Liver (tissue), 9 donors: Measurements from ENCODE around the gene ADRA2C. TPM values are rescaled to one million over a fixed set of nuclear protein-coding genes. Genes with fewer than 3 reads are reported as not detected.

ENCODE experiments used
- DNase-seq: peaks from one replicate; pipeline ENCODE4 v3.0.0-alpha.2; 2017; ENCODE audit warnings: low spot score
- H3K27ac ChIP-seq, 2 donors: one replicate each; pipeline ENCODE4 v1.7.0; 2013; ENCODE audit warnings: inconsistent platforms in 2 of 2, low read length in 2 of 2, control low read depth in 1 of 2, low read depth in 1 of 2, mild to moderate bottlenecking in 1 of 2
- H3K27me3 ChIP-seq, 4 donors: one replicate each; pipeline versions ENCODE4 v1.6.1 to v1.7.0; 2013; ENCODE audit warnings: low read length in 3 of 4, inconsistent platforms in 1 of 4, mild to moderate bottlenecking in 1 of 4, moderate library complexity in 1 of 4; ENCODE audit not compliant: control insufficient read depth in 4 of 4, insufficient read depth in 4 of 4
- H3K36me3 ChIP-seq, 4 donors: one replicate each; pipeline versions ENCODE4 v1.6.1 to v1.7.0; 2013; ENCODE audit warnings: low read length in 3 of 4, mild to moderate bottlenecking in 3 of 4, low read depth in 1 of 4, moderate library complexity in 1 of 4; ENCODE audit not compliant: control insufficient read depth in 4 of 4, insufficient read depth in 3 of 4
- H3K4me1 ChIP-seq, 4 donors: one replicate each; pipeline versions ENCODE4 v1.6.1 to v1.7.0; 2013; ENCODE audit warnings: low read length in 3 of 4, mild to moderate bottlenecking in 3 of 4, moderate library complexity in 1 of 4; ENCODE audit not compliant: control insufficient read depth in 4 of 4, insufficient read depth in 4 of 4
- H3K4me3 ChIP-seq, 3 donors: one replicate each; pipeline versions ENCODE4 v1.6.1 to v1.7.0; 2013; ENCODE audit warnings: low read length in 3 of 3, control low read depth in 1 of 3, low read depth in 1 of 3, mild to moderate bottlenecking in 1 of 3
- H3K9ac ChIP-seq, 2 donors: one replicate each; pipeline ENCODE4 v1.7.0; 2013; ENCODE audit warnings: low read length in 2 of 2, mild to moderate bottlenecking in 2 of 2, moderate library complexity in 2 of 2, control low read depth in 1 of 2, low read depth in 1 of 2
- H3K9me3 ChIP-seq, 4 donors: one replicate each; pipeline versions ENCODE4 v1.6.1 to v1.7.0; 2013; ENCODE audit warnings: low read length in 3 of 4; ENCODE audit not compliant: control insufficient read depth in 4 of 4
- ATF3 ChIP-seq: IDR thresholded peaks from 2 replicates; pipeline ENCODE4 v1.6.1; 2016; ENCODE audit warnings: antibody characterized with exemption
- CTCF ChIP-seq: fragments of 150-350 bp; IDR thresholded peaks from 2 replicates; pipeline ENCODE4 v1.5.1; 2017; ENCODE audit warnings: improper control_type of control experiment, low read depth, low read length; ENCODE audit not compliant: missing input control
- EGR1 ChIP-seq, 2 donors: IDR thresholded peaks; 2 replicates each; pipeline ENCODE4 v1.6.1; 2016 to 2018; ENCODE audit warnings: antibody characterized with exemption in 2 of 2, low read depth in 2 of 2
- GABPA ChIP-seq, 2 donors: IDR thresholded peaks in 1 of 2; conservative IDR thresholded peaks in 1 of 2; 2 replicates each; pipeline ENCODE4 v1.6.1; 2016; ENCODE audit warnings: antibody characterized with exemption in 2 of 2, mild to moderate bottlenecking in 1 of 2, moderate library complexity in 1 of 2
- HNF4A ChIP-seq, 2 donors: conservative IDR thresholded peaks; 2 replicates each; pipeline ENCODE4 v1.6.1; 2016; ENCODE audit warnings: antibody characterized with exemption in 2 of 2, mild to moderate bottlenecking in 2 of 2
- HNF4G ChIP-seq: IDR thresholded peaks from 2 replicates; pipeline ENCODE4 v1.6.1; 2016; ENCODE audit warnings: antibody characterized with exemption
- JUND ChIP-seq, 2 donors: IDR thresholded peaks; 2 replicates each; pipeline ENCODE4 v1.6.1; 2016; ENCODE audit warnings: antibody characterized with exemption in 2 of 2
- MAX ChIP-seq: IDR thresholded peaks from 2 replicates; pipeline ENCODE4 v1.6.1; 2016; ENCODE audit warnings: antibody characterized with exemption
- NR2F2 ChIP-seq: IDR thresholded peaks from 2 replicates; pipeline ENCODE4 v1.6.1; 2016; ENCODE audit warnings: antibody characterized with exemption
- RAD21 ChIP-seq, 2 donors: IDR thresholded peaks; 2 replicates each; pipeline ENCODE4 v1.6.1; 2016; ENCODE audit warnings: antibody characterized with exemption in 2 of 2, mild to moderate bottlenecking in 2 of 2
- REST ChIP-seq: IDR thresholded peaks from 2 replicates; pipeline ENCODE4 v1.6.1; 2016; ENCODE audit warnings: antibody characterized with exemption, mild to moderate bottlenecking
- RXRA ChIP-seq, 2 donors: IDR thresholded peaks; 2 replicates each; pipeline ENCODE4 v1.6.1; 2017 to 2018; ENCODE audit warnings: antibody characterized with exemption in 2 of 2, mild to moderate bottlenecking in 1 of 2
- SP1 ChIP-seq: IDR thresholded peaks from 2 replicates; pipeline ENCODE4 v1.6.1; 2018; ENCODE audit warnings: antibody characterized with exemption, mild to moderate bottlenecking
- TAF1 ChIP-seq: conservative IDR thresholded peaks from 2 replicates; pipeline ENCODE4 v1.6.1; 2016; ENCODE audit warnings: antibody characterized with exemption, mild to moderate bottlenecking
- YY1 ChIP-seq: IDR thresholded peaks from 2 replicates; pipeline ENCODE4 v1.6.1; 2016; ENCODE audit warnings: antibody characterized with exemption, mild to moderate bottlenecking
- ZBTB33 ChIP-seq: IDR thresholded peaks from 2 replicates; pipeline ENCODE4 v1.6.1; 2016; ENCODE audit warnings: antibody characterized with exemption
- WGBS: extraction: QIAGEN DNeasy Blood & Tissue Kit; methylation state at CpG from one replicate; pipeline ENCODE4 v1.1.7; 2013; 5-methylcytosine and 5-hydroxymethylcytosine counted together
- polyA plus RNA-seq, 2 donors: library from polyadenylated mRNA; stranded (reverse) in 1 of 2; unstranded in 1 of 2; fragments of 200-250 nt in 1 of 2; fragments of >200 nt in 1 of 2; fragmentation: Nextera tagmentation in 1 of 2; extraction: Ambion mirVana in 1 of 2; gene quantifications; one replicate each; pipeline versions ENCODE4 v1.2.1 to v1.2.3, GENCODE V29; 2013 to 2015
- total RNA-seq, 2 donors: library from RNA; depleted of rRNA; stranded (reverse); fragments of >200 nt; gene quantifications; one replicate each; pipeline ENCODE4 v1.2.3, GENCODE V29; 2014
- donor health status: healthy.
- donor health status: healthy.
- donor health status: healthy.
- donor health status: healthy.
- donor health status: healthy.

Gene ADRA2C
- total and polyA plus RNA-seq, 4 donors: 0.19 to 1.1 (median 0.28) TPM; not detected in 1

- no peaks in the 10 kb centered on the region for H3K4me1 ChIP-seq
- no peaks in the 10 kb centered on the region for H3K9me3 ChIP-seq
- no peaks in the 10 kb centered on the region for H3K36me3 ChIP-seq
- no peak overlapping the region for H3K9ac ChIP-seq
- no peak for DNase-seq
- no peaks in the 10 kb centered on the region for H3K27me3 ChIP-seq
- TF ChIP-seq SP1: no peak
- no peak for TF ChIP-seq ATF3
- TF ChIP-seq ZBTB33: no peak
- no peak for TF ChIP-seq EGR1 (IDR thresholded peaks at IDR 0.05; ENCODE audit: low read depth in 2 of 2)
- TF ChIP-seq HNF4G: no peak
- no peak for TF ChIP-seq RAD21 (IDR thresholded peaks at IDR 0.05)
- TF ChIP-seq TAF1: no peak
- no peak for TF ChIP-seq NR2F2
- no peak for TF ChIP-seq YY1
- no peak for TF ChIP-seq CTCF
- no peak for TF ChIP-seq MAX
- no peak for TF ChIP-seq HNF4A (conservative IDR thresholded peaks at IDR 0.05)
- H3K4me3 ChIP-seq: no peak overlapping the region
- WGBS: 82% methylated on average over 22 of the region's 22 CpGs
- no peak overlapping the region for H3K27ac ChIP-seq
Observed at GRCh38 chr4:3776166-3777032, 10.2 kb downstream of the ADRA2C start.

GRCh38 chr4:3777033-3777390, 10.8 kb downstream of the ADRA2C start:
- no peaks in the 10 kb centered on the region for H3K9me3 ChIP-seq
- 83% methylated on average over 5 of the region's 5 CpGs for WGBS
- H3K27ac ChIP-seq: no peak overlapping the region
- H3K4me3 ChIP-seq: no peak overlapping the region
- TF ChIP-seq MAX: no peak
- no peak for TF ChIP-seq REST
- no peak for TF ChIP-seq EGR1 (IDR thresholded peaks at IDR 0.05; ENCODE audit: low read depth in 2 of 2)
- TF ChIP-seq GABPA (IDR thresholded peaks at IDR 0.05 in 1 of 2, conservative IDR thresholded peaks at IDR 0.05 in 1 of 2): no peak
- TF ChIP-seq NR2F2: no peak
- no peak for TF ChIP-seq HNF4G
- TF ChIP-seq RAD21 (IDR thresholded peaks at IDR 0.05): no peak
- no peak for TF ChIP-seq TAF1
- no peak for TF ChIP-seq JUND (IDR thresholded peaks at IDR 0.05)
- no peak for TF ChIP-seq YY1
- no peak for TF ChIP-seq ZBTB33
- no peak for TF ChIP-seq RXRA (IDR thresholded peaks at IDR 0.05)
- no peak for TF ChIP-seq CTCF
- no peak for DNase-seq
- H3K36me3 ChIP-seq: no peaks in the 10 kb centered on the region
- no peaks in the 10 kb centered on the region for H3K4me1 ChIP-seq
- H3K27me3 ChIP-seq: no peaks in the 10 kb centered on the region
- H3K9ac ChIP-seq: no peak overlapping the region
